ENCODE measurements around the gene CELF2.

The CELF2 gene

DNA sequence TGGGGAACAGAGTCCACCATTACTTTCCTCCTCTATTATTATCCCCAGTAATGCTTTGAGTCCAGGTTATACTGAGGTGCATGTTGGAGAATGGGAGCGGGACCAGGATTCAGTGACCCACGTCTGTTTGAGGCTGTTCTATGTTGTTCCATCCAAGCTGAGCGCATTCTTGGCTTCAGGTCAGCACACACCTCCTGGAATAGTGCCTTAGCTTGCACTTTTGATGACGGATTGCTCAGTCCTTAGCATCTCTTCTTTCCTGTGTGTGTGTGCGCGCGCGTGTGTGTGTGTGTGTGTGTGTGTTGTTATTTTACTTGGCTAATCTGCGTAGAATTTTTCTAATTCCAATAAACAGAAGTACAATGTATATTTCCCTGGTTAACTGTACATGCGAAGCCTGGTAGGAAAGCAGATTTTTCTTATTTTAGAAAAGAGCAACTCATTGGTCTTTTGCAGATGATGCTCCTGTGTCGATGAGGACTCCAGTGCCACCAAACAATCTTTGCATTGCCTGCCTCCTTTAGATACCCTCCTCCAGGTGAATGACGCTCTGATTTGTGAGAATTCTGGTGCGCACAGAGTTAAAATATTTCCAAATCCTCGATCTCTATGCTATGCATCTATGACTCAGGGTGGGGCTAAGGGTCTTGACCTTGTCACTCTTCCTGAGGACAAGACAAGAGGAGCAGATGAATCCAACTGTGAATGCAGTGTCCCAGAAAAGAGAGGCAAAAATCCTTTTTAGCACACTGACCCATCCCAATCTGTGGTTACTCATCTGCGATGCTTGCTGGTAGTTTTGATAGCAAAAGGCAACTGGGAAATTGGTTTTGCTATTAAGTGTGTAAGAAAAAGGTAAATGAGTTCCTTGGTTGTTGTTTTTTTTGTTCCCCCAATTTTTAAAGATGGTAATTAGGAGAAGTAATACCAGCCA, 13.3 kb upstream of the CELF2 start:
- DNase-seq = no peak

- DNase-seq = no peak
Observed at GRCh38 chr10:11005725-11006427, 11.8 kb upstream of the CELF2 start.

DNA sequence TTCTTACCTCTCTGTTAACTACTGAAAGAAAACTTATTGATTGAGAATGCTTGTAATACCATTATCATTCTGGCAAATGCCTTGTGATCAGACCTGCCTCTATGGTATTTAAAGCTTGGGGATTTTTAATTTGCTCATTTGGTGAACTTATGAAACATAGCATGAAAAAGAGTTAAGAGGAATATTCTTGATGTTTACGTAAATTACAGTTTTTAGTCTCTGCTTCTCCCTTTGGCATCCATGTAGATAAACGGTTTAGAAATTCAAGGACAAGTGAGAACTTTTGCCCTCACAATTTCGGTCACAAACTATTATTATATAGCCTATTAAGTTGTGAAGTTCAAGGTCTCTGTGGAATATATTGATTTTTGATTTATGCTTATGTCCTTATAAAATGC, 11.2 kb upstream of the CELF2 start:
- DNase-seq = no peak

DNA sequence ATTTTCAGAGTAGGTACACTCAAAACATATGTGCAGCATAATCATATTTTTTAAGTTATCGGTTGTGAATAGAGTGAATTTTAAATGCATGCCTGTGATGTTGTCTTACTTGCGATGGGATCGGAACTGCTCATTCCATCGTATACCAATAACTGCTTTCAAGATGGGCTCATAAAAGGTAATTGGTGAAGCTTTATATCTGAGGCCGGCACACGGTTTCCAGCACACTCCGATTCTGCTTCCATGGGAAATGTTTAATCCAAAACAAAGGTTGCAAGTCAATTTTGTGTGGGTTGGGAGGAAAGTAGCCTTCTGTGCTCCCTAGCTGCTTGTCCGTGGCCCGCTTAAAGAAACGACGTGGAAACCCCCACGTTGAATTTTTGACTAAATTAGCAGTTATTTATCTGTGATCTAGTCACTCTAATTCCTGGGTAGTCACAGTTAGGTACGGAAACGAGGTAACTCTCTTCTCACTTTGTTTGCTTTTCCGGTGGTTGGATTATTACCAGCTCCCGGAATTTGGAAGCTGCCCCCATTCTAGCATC, 10.1 kb upstream of the CELF2 start:
- DNase-seq = no peak

DNA sequence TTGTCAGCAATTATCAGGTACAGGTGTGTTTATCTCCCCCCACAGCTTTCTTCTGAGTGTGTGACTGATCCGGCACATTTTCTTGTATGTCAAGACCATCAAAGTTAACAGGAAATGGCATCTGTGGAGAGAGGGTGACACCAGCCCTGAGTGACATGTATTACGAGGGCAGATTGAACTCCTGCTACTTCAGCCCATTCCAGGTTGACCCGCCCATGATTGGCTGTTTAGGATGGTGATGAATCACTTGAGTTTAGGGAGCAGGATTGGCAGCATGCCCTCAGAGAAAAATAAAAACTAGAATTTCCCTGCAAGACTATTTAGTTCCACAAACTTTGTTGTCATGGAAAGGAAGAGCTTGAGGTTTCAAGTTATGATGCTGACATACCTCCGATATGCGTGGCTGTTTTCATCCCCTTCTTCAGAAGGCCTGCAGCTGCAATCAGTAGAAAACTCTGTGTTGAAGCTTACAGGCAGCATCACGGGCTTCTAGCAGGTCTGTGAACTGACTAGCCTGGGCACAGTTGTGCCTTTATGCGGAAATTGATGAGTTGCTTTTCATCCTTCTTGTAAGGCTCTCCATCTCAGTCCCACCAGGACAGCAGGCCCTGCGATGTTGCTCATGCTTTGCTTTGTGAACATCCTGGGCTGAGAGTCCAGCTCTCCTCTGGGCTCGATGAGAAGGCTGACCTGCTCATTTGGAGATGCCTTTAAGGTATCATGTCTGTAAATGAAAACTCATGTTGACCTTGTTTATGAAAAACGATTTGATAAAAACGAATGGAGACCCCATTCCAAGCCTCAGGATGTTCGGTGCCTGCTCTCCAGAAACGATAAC, 8.0 kb upstream of the CELF2 start:
- no peak for DNase-seq

DNA sequence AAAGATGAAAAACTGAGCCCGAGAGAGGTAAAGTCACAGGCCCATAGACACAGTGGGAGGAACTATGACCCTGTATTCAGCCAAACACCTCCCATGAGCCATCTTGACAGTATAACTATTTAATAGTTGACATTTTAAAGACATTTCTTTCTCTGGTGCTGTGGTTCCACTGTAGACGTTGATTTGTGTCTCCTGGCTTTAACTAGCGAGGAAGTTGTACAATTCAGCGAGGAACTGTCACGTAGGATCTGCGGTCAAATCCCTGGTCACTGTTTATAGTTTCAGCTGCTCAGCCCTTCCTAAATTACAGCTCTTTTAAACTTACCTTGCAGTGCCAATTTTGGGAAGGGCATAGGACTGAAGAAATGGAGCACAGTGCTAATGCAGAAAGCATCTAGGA, 7.1 kb upstream of the CELF2 start:
- no peak for DNase-seq

DNA sequence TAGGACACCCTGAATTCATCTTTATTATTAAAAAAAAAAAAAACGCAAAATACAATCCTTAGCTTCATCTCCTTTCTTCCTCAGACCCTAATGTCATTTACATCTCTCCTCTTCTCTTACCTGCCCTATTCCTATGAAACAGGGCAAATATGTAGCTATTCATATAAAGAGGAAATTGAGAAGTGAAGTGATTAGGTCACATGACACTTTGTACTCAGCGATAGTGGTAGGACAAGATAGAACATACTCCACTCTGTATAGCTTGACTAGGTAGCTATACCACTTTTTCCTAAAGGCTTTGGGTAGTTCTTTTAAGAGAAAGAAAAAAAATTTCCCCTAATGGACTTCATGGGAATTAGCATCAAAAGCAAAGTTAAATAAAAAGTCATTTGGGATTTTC, 6.2 kb upstream of the CELF2 start:
- no peak for DNase-seq

DNA sequence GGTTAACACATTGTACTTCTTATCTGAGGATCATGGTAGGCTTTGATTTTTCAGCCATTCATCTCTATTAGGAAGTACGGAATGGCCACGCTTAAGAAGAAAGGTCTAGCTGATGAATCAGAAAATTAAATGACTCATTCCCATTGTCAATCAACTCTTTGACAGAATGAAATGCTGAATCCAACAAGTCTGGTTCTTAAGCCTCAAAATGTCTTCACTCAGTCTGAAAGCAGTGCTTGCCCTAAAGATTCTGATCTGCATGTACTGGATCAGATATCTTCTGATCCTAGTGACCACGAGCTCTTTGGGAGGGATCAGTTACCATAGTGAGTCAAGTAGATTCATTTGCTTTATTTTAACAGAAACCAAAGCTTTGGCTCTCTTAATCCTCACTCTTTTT, 5.7 kb upstream of the CELF2 start:
- no peak for DNase-seq

DNA sequence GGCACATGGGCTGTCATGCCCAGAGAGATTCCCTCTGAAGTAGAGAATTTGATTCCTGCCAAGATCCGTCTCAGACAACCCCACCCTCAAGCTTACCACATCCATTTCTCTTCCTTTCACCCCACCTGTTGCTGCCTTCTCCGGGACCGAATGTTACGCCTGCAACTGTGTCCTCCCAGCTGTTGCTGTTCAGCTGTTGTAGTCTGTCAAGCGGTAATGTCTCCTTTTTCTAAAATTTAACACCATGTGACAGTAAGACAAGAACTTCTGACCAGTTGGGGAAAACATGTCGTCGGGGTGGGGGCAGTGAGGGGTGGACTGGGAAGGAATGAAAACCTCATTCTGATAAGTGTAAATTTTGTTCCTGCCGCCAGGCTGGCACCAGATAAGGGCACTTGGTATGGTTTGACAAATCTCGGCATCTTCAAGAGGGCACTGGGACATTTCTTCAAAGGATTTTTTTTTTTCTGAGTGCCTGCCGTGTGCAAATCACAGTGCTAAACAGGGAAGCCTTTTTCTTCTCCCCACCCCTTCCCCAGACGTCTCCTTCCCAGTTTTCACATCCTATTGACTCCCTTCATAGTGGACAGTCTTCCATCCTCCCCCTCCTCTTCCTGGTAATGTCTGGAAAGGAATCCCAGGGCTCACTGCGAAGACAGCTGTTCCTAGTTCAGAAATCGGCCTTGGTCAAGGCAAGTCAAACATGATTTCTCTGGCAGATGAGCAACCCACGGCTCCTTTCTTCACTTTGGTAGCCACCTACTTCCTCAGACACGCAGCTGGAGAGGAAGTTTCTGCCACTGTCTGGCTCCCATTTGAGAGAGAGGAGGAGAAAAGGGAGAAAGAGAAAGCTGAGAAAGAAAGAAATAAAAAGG, 5.0 kb upstream of the CELF2 start:
- no peak for DNase-seq

DNA sequence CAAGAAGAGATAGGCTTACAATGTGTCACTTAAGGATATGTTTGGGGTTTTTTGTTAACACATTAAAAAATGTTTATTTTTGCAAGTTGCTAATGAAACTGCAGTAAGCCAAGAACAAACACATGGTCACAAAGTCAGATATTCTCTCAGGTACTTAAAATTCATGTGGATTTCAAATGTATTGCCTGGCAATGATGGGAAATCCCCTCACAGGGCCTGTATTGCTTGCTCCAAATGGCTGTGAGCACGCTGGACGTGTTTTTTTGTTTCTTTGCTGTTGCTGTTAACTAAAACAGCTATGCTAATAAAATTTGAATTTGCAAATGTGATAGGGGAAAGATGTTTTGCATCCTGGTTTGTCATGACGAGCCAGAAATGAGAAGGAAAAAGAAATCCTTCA, 3.8 kb upstream of the CELF2 start:
- DNase-seq = no peak

DNA sequence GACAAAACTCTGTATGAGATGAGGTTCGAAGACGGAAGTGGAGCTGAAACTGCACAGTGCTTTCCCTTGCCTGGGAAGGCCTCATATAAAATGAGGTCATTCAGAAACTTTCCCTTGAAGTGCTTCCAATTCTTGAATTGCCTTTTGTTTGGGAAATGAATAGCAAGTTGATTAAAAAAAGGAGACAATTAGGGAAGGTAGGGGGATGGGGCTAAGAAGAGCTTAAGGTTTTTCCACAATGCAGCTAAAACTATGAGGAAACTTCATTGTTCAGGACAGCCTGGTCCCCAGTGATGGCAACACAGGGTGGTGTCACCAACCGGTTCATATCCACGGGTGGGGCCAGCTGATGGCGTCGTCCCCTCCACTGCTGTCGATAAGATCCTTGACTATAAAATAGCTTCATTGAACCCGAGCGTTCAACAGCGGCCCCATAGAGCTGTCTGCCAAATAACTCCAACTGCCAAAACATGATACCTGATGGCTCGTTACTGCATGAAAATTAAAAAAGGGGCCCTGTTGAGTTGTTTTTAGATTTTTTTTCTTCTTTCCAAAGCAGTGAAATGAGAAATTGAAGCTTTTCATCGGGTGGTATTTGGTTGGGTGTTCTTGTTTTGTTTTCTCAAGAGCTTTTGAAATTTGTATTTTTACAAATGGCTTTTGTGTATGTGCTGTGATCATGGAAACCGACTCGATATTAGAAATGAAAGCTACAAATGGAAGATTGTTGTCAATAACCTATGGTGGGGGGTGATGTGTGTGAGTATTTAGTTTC, 2.8 kb upstream of the CELF2 start:
- DNase-seq = no peak

DNA sequence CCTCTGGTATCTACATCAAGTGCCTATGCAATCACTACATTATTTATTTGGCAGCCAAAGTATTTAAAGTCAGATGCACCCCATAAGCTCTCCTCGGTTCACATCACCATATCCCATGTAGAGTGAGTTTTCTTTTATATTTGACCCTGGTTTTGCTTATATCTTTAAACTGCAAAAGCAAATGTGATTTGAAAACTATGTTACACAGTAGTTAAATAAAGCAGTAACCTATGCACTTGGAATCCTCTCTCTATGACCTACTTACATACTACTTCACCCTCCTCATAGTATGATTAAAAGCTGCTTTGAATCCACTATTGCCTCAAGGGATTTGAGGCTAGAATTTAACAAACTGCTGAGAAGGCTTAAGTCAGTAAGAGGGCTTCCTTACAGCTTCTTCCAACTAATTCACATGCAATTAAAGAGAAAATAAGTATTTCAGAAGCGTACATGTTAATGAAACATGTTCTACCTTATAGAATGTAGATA, 2.2 kb upstream of the CELF2 start:
- DNase-seq = no peak

GRCh38 chr10:11017000-11017569, 587 bp upstream of the CELF2 start:
- no peak for DNase-seq

GRCh38 chr10:11018432-11018841, 765 bp downstream of the CELF2 start:
- DNase-seq = no peak

GRCh38 chr10:11018855-11019631, 1.4 kb downstream of the CELF2 start:
- no peak for DNase-seq

GRCh38 chr10:11019724-11020547, 2.3 kb downstream of the CELF2 start:
- DNase-seq = no peak

DNA sequence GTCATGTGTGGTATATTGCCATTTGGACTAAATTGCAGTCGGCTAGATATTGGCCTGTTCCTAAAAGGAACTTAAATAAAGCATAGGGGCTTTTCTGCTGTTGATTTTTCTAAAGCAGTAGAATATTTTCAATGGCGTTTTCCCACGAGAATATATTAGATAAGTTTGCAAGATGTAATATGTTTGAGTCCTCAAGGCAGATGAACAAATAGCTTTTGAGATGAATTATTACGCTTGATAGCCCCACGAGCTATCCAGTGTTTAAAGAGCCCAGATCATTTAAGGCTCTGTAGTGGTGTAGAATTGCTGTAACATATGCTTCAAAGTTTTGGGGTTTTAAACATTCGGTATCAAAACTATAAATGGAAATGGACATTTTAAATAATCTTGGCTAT, 2.9 kb downstream of the CELF2 start:
- no peak for DNase-seq

GRCh38 chr10:11022213-11022612, 4.5 kb downstream of the CELF2 start:
- DNase-seq = no peak
